Gastrocnemius medialis (tissue), 4 donors: ENCODE results near the gene UTP4. TPM values are rescaled to one million over a fixed set of nuclear protein-coding genes. Genes with fewer than 3 reads are reported as not detected.

Experiments
- total RNA-seq, 4 donors: library from RNA; depleted of rRNA; stranded (reverse); fragments of >200 nt; gene quantifications; one replicate each; pipeline versions ENCODE4 v1.1.0 to v1.2.3, GENCODE V29; 2016

UTP4 gene
- total RNA-seq, 4 donors from 2014 or later, result 33.1 to 44.2 (median 35.5) TPM

Other genes starting within 250 kb of the UTP4 start
- gene HAS3, start 27.0 kb upstream of the UTP4 start, total RNA-seq, result 10 to 100 TPM in 1 of 4 donors, 1 to 10 TPM in 1, under 1 TPM in 1, not detected in 1; 0.23 to 10.0 (median 1.6) TPM
- gene CHTF8, start 61 bp upstream of the UTP4 start, total RNA-seq, result 10 to 100 TPM; 27.3 to 52.3 (median 34.8) TPM
- gene SNTB2, start 54.5 kb downstream of the UTP4 start, total RNA-seq, result 10 to 100 TPM; 13.3 to 36.8 (median 33.0) TPM
- 100 to 1,000 TPM in 1 of 4 donors, 10 to 100 TPM in 3; 53.3 to 112 (median 70.1) TPM for gene VPS4A, start 178.7 kb downstream of the UTP4 start, total RNA-seq
- 10 to 100 TPM; 11.0 to 23.1 (median 16.8) TPM for gene PDF, start 197.9 kb downstream of the UTP4 start, total RNA-seq
- gene COG8, start 206.9 kb downstream of the UTP4 start, total RNA-seq, result 10 to 100 TPM; 41.2 to 56.5 (median 52.1) TPM
- gene NIP7, start 207.1 kb downstream of the UTP4 start, total RNA-seq, result 10 to 100 TPM in 2 of 4 donors, 1 to 10 TPM in 2; 7.3 to 13.5 (median 9.7) TPM
- 1 to 10 TPM in 1 of 4 donors, not detected in 3; 1.3 TPM for gene TMED6, start 219.1 kb downstream of the UTP4 start, total RNA-seq